Placental epithelial cell (primary cell): ENCODE measurements around the gene CENPM. TPM values are rescaled to one million over a fixed set of nuclear protein-coding genes. Genes with fewer than 3 reads are reported as not detected.
A peak's percentile ranks its signal among the peaks of the same experiment; 100 is the strongest.

Source experiments
- small RNA-seq: library from RNA; depleted of rRNA; stranded (forward); fragments of <200 nt; gene quantifications from one replicate; pipeline ENCODE3, GENCODE V24; 2012
- total RNA-seq: library from RNA; depleted of rRNA; stranded (reverse); fragments of >200 nt; gene quantifications from 2 replicates; pipeline ENCODE4 v1.2.3, GENCODE V29; 2012

Gene CENPM, protein sequence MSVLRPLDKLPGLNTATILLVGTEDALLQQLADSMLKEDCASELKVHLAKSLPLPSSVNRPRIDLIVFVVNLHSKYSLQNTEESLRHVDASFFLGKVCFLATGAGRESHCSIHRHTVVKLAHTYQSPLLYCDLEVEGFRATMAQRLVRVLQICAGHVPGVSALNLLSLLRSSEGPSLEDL
- 5.5 and 14.9 TPM in 2 replicates for total RNA-seq

DNA sequence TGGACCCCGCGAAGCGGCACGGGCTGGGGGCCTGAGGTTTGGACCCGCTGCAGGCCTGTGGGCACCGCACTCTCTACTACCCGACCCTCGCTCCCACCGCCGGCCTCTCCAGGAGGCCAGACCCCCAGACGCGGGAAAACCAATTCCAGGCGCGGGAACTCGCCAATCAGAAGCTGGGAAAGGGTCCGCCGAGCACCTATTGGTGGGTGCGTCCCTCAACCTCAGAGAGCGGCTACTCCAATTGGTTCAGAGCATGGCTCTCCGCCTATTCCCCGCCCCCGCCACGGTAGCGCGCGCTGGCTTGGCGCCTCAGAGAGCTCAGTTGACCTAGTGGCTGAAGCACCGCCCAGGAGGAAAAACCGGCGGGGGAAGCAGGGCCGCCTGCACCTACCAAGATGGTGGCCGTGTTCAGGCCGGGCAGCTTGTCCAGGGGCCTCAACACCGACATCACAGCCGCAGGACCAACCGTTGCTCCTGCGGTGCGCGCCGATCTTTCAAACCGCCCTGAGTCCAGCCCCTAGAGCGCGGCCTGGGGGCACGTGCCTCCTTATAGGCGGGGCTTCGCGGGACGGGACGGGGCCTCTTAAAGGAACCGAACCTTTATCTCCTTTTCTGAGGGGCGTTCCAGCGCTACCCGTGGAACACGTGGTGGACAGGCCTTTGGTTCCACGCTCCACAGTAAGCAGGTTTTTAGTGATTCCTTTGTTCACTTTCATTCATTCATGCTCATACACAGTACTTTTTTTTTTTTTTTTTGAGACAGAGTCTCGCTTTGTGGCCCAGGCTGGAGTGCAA is at the start of gene CENPM:
CENPM (minus strand) TSS at position 524 of the 795 bp plus-strand sequence; CDS start at position 448, 76 bp downstream.

DNA sequence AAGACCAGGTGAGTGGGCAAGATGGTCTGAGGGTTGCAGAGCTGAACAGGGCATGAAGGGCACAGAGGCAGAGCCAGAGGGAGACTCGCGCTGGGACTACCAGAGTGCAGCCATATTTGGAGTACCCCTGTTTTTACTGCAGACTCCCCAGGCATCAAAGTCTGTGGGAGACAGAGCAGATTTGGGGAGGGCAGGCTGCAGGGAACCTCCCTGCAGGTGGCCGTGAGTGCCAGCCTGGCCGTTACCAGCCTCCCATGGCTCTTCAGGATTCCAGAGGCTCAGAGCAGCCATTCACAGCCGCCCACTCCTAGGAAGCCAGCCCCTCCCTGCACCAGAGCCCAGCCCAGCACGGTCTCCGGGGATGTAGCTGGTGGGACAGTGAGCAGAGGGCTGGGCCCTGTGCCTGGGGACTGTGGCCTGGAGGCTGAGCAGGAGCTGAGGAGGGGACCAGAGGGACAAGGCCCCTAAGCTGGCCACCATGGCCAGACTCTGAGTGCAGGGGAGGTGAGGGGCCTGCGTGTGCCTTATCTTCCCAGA is 22.2 kb upstream of the CENPM start, which contains the start of gene SEPTIN3:
SEPTIN3 (plus strand) TSS at position 334 of the 537 bp plus-strand sequence. CDS start 2,050 bp downstream, outside the sequence.

DNA sequence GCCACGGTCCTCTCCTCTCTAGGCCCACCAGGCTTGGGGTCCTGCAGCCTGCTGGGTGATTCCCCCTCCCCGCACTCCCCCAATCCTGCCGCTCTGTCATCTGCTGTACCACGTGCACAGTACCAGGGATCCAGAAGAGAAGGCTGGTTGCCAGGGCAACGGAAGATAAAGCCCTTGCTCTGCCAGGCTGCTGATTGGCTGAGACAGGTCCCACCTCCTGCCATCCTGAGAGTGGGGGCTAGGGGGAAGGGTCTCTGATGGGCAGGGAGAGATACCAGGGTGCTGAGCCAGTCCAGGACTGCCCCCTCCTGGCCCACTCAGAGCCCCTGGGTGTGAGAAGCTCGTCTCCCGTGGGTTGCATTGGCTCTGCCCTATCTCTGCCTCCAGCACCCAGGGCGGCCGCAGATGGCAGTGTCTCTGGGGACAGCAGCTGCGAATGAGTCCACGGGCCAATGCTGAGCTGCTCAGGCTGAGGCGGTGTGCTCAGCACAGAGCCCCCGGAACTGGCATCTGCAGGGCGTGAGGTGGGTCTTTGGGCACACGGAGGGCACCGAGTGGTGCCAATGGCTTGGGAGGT is 5.0 kb upstream of the CENPM start, which contains the start of gene SMIM45:
SMIM45 (plus strand) TSS at position 253 of the 577 bp plus-strand sequence.

DNA sequence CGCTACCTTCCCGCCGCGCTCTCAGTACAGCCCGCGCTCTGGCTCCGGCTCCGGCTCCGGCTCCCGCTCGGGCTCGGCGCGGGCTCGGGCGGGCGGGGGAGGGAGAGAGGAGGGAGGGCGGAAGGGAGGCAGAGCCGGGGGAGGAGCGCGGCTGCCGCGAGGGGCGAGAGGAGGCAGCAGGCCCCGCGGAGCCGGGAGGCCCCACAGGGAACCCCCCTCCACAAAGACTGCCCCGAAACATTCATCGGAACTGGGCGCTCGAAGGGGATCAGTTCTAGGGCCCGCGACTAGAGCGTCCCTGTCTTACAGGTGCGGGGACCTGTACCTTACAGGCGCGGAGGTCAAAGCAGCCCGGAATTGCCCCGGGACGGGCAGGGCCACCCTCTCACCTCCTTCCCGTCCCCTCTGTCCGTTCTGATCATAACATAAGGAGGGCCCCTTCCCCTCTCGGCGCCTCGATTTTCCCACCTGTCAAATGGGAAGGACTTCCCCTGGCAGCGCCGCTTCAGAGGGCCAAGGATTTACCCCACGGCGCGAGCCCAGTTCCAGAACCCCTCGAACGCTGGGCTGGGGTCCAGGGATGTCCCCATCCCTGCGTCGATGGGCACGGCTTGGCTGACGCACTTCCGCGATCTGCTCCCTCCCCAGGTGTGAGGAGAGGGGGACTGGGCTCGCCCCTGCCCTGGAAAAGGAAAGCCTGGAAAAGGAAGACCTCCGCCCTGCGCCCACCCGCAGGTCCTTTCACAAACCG is 31.7 kb downstream of the CENPM start, which contains the start of gene SHISA8:
SHISA8 (minus strand) TSS at position 40 of the 751 bp plus-strand sequence. CDS start 407 bp downstream, outside the sequence.

Small RNA genes lying within 50 kb of the gene (small RNA-seq; reads per million reads assigned to genes)
- 4.0 reads per million, percentile 89 among the genes with 10 or more reads in this experiment for gene MIR33A

Other genes starting within 250 kb of the CENPM start
- gene MEI1, start 247.6 kb downstream of the CENPM start, total RNA-seq: 0.39 TPM in 1 of 2 replicates, not detected in the other
- gene CCDC134, start 146.5 kb downstream of the CENPM start, total RNA-seq: 9.0 and 10.2 TPM in 2 replicates
- gene SREBF2, start 114.0 kb downstream of the CENPM start, total RNA-seq: 38.1 and 75.9 TPM in 2 replicates
- not detected in 2 replicates for gene SHISA8, start 32.1 kb downstream of the CENPM start, total RNA-seq
- 0.39 TPM in 1 of 2 replicates, not detected in the other for gene TNFRSF13C, start 20.3 kb downstream of the CENPM start, total RNA-seq
- under 0.01 TPM in 1 of 2 replicates, not detected in the other for gene SEPTIN3, start 22.3 kb upstream of the CENPM start, total RNA-seq
- 1.2 TPM in 2 replicates for gene WBP2NL, start 51.6 kb upstream of the CENPM start, total RNA-seq
- 61.6 and 67.2 TPM in 2 replicates for gene NAGA, start 123.7 kb upstream of the CENPM start, total RNA-seq
- gene PHETA2, start 127.1 kb upstream of the CENPM start, total RNA-seq: 29.4 and 42.0 TPM in 2 replicates
- 3.9 and 4.2 TPM in 2 replicates for gene SMDT1, start 132.5 kb upstream of the CENPM start, total RNA-seq
- gene NDUFA6, start 143.6 kb upstream of the CENPM start, total RNA-seq: 29.8 and 42.7 TPM in 2 replicates
- 0.33 and 0.79 TPM in 2 replicates for gene CYP2D6, start 183.7 kb upstream of the CENPM start, total RNA-seq